HG02981 (cell line): ENCODE results near the gene FOXN3.
"Not testable (repeated sequence)": the region's sequence is repeated elsewhere in the genome, so short reads cannot be mapped to it uniquely, and the experiment has no call there.

Source experiments
- ATAC-seq: cut with Tn5 transposase; IDR thresholded peaks from one replicate; pipeline ENCODE4 v1.9.1; 2021; ENCODE audit warnings: mild to moderate bottlenecking, moderate library complexity; ENCODE audit not compliant: unreplicated experiment

The FOXN3 gene

GRCh38 chr14:89255852-89256251 is 161.2 kb downstream of the FOXN3 start:
- ATAC-seq = no peak

- ATAC-seq = no peak
These were observed 162.0 kb downstream of the FOXN3 start for GRCh38 chr14:89255012-89255411.

GRCh38 chr14:89254166-89254909 is 162.7 kb downstream of the FOXN3 start:
- no peak for ATAC-seq

- ATAC-seq = no peak
These were observed 164.0 kb downstream of the FOXN3 start for GRCh38 chr14:89252887-89253532.

- ATAC-seq = no peak
These were observed 166.0 kb downstream of the FOXN3 start for GRCh38 chr14:89251061-89251460.

- ATAC-seq = not testable (repeated sequence)
These were observed 166.4 kb downstream of the FOXN3 start for GRCh38 chr14:89250655-89250975.

- ATAC-seq = no peak
These were observed 166.9 kb downstream of the FOXN3 start for GRCh38 chr14:89249972-89250654.

- no peak for ATAC-seq
These were observed 167.9 kb downstream of the FOXN3 start for GRCh38 chr14:89249065-89249695.

- no peak for ATAC-seq
These were observed 168.5 kb downstream of the FOXN3 start for GRCh38 chr14:89248411-89249064.

GRCh38 chr14:89247457-89248122 is 169.4 kb downstream of the FOXN3 start:
- ATAC-seq = no peak

GRCh38 chr14:89246290-89246689 is 170.7 kb downstream of the FOXN3 start:
- ATAC-seq = no peak

- no peak for ATAC-seq
These were observed 171.2 kb downstream of the FOXN3 start for GRCh38 chr14:89245802-89246201.

- ATAC-seq = no peak
These were observed 172.3 kb downstream of the FOXN3 start for GRCh38 chr14:89244720-89245119.

- no peak for ATAC-seq
These were observed 173.3 kb downstream of the FOXN3 start for GRCh38 chr14:89243741-89244140.

GRCh38 chr14:89243286-89243685 is 173.7 kb downstream of the FOXN3 start:
- ATAC-seq = no peak

- no peak for ATAC-seq
These were observed 174.3 kb downstream of the FOXN3 start for GRCh38 chr14:89242652-89243279.

- ATAC-seq = no peak
These were observed 174.9 kb downstream of the FOXN3 start for GRCh38 chr14:89241934-89242651.

GRCh38 chr14:89241257-89241656 is 175.8 kb downstream of the FOXN3 start:
- ATAC-seq = no peak

- ATAC-seq = no peak
These were observed 176.6 kb downstream of the FOXN3 start for GRCh38 chr14:89240414-89240813.
